ENCODE results near the gene ZSCAN21. TPM values are rescaled to one million over a fixed set of nuclear protein-coding genes. Genes with fewer than 3 reads are reported as not detected.

The ZSCAN21 gene
- total RNA-seq, 2 experiments from 2014 or later = 2.0 to 2.7 TPM

- no peaks in the 10 kb centered on the region for H3K9me3 ChIP-seq (ENCODE audit: control insufficient read depth in 1 of 2, insufficient read depth in 1 of 2, low read length in 2 of 2)
- peaks cover 4% of the 10 kb centered on the region for H3K4me1 ChIP-seq (ENCODE audit: insufficient read depth, low read length)
- H3K27me3 Mint-ChIP-seq = no peaks in the 10 kb centered on the region
- H3K4me3 Mint-ChIP-seq = no peak overlapping the region
- intact Hi-C loops (cut with DNase I, micrococcal nuclease) = no loop called here
- no peaks in the 10 kb centered on the region for H3K4me1 Mint-ChIP-seq (ENCODE audit: low read depth)
- H3K27me3 ChIP-seq (ENCODE audit: control insufficient read depth in 1 of 2, insufficient read depth in 2 of 2, low read length in 2 of 2) = no peaks in the 10 kb centered on the region
- ChIA-PET CTCF (no interaction called here), POLR2A (interaction anchor here (0.6 kb wide), 1 partner anchor 423 kb away, joined by 3 read pairs; no protein-coding TSS in a partner anchor)
- peaks cover 81% of the 10 kb centered on the region for H3K36me3 Mint-ChIP-seq (ENCODE audit: low read depth)
- H3K4me3 ChIP-seq (ENCODE audit: low read length) = no peak overlapping the region
- TF ChIP-seq CTCF (IDR thresholded peaks at IDR 0.05) = no peak
- peaks cover 67% of the 10 kb centered on the region for H3K36me3 ChIP-seq (ENCODE audit: insufficient read depth, low read length)
- no peaks in the 10 kb centered on the region for H3K9me3 Mint-ChIP-seq
- ATAC-seq (ENCODE audit: poor library complexity) = no peak
- no peak overlapping the region for H3K27ac Mint-ChIP-seq
- no peak overlapping the region for H3K27ac ChIP-seq (ENCODE audit: low read depth in 1 of 2, low read length in 2 of 2)
- no peak for DNase-seq
Measured at GRCh38 chr7:100027197-100027596, 22.4 kb upstream of the ZSCAN21 start.

GRCh38 chr7:100029596-100029995, 20.0 kb upstream of the ZSCAN21 start:
- H3K4me1 Mint-ChIP-seq (ENCODE audit: low read depth) = no peaks in the 10 kb centered on the region
- DNase-seq = no peak
- TF ChIP-seq CTCF (IDR thresholded peaks at IDR 0.05) = no peak
- ATAC-seq (ENCODE audit: poor library complexity) = no peak
- Histone ChIP-seq H3K4me1 (ENCODE audit: insufficient read depth, low read length) (peaks cover 4% of the 10 kb centered on the region), H3K36me3 (ENCODE audit: insufficient read depth, low read length) (peaks cover 63% of the 10 kb centered on the region), H3K27ac (ENCODE audit: low read depth in 1 of 2, low read length in 2 of 2) (no peak overlapping the region), H3K4me3 (ENCODE audit: low read length) (no peak overlapping the region), H3K9me3 (ENCODE audit: control insufficient read depth in 1 of 2, insufficient read depth in 1 of 2, low read length in 2 of 2) (no peaks in the 10 kb centered on the region), H3K27me3 (ENCODE audit: control insufficient read depth in 1 of 2, insufficient read depth in 2 of 2, low read length in 2 of 2) (no peaks in the 10 kb centered on the region)
- no peaks in the 10 kb centered on the region for H3K27me3 Mint-ChIP-seq
- CTCF ChIA-PET = no interaction called here
- intact Hi-C loops (cut with DNase I, micrococcal nuclease) = no loop called here
- POLR2A ChIA-PET = no interaction called here
- no peak overlapping the region for H3K4me3 Mint-ChIP-seq
- H3K27ac Mint-ChIP-seq = no peak overlapping the region
- H3K36me3 Mint-ChIP-seq (ENCODE audit: low read depth) = peaks cover 80% of the 10 kb centered on the region
- no peaks in the 10 kb centered on the region for H3K9me3 Mint-ChIP-seq

- H3K27me3 Mint-ChIP-seq = no peaks in the 10 kb centered on the region
- peaks cover 58% of the 10 kb centered on the region for H3K36me3 ChIP-seq (ENCODE audit: insufficient read depth, low read length)
- no peak overlapping the region for H3K27ac ChIP-seq (ENCODE audit: low read depth in 1 of 2, low read length in 2 of 2)
- peaks cover 64% of the 10 kb centered on the region for H3K36me3 Mint-ChIP-seq (ENCODE audit: low read depth)
- ATAC-seq (ENCODE audit: poor library complexity) = no peak
- no peaks in the 10 kb centered on the region for H3K9me3 ChIP-seq (ENCODE audit: control insufficient read depth in 1 of 2, insufficient read depth in 1 of 2, low read length in 2 of 2)
- no peak for TF ChIP-seq CTCF (IDR thresholded peaks at IDR 0.05)
- H3K27me3 ChIP-seq (ENCODE audit: control insufficient read depth in 1 of 2, insufficient read depth in 2 of 2, low read length in 2 of 2) = no peaks in the 10 kb centered on the region
- H3K4me3 Mint-ChIP-seq = no peak overlapping the region
- intact Hi-C loops (cut with DNase I, micrococcal nuclease) = no loop called here
- H3K9me3 Mint-ChIP-seq = no peaks in the 10 kb centered on the region
- no peaks in the 10 kb centered on the region for H3K4me1 Mint-ChIP-seq (ENCODE audit: low read depth)
- POLR2A ChIA-PET = no interaction called here
- DNase-seq = no peak
- CTCF ChIA-PET = no interaction called here
- no peaks in the 10 kb centered on the region for H3K4me1 ChIP-seq (ENCODE audit: insufficient read depth, low read length)
- H3K27ac Mint-ChIP-seq = no peak overlapping the region
- no peak overlapping the region for H3K4me3 ChIP-seq (ENCODE audit: low read length)
Measured at GRCh38 chr7:100033526-100033925, 16.0 kb upstream of the ZSCAN21 start.

Measured in CD4-positive, alpha-beta T cell (primary cell).